Cardiac septum (tissue), 1 donor: ENCODE measurements around the gene SLC25A30. TPM values are rescaled to one million over a fixed set of nuclear protein-coding genes. Genes with fewer than 3 reads are reported as not detected.
"Not testable (repeated sequence)": the region's sequence is repeated elsewhere in the genome, so short reads cannot be mapped to it uniquely, and the experiment has no call there.

Experiments used
- DNase-seq: peaks from one replicate; pipeline ENCODE4 v3.0.0-alpha.2; 2020; ENCODE audit warnings: low spot score
- intact Hi-C: fragments of 100-400 bp; cut with DNase I; formaldehyde crosslinking; loops from one replicate; pipeline ENCODE4 v1.14.0; 2022
- total RNA-seq: library from RNA; stranded (reverse); fragmentation: NEBNext Ultra II Directional; extraction: Animal tissue kit (Norgen Biotek cat#: 25700); gene quantifications from one replicate; pipeline ENCODE4 v1.2.1, GENCODE V29; 2021
- donor health status: DM: no; HTN: no; CAD: no.

The SLC25A30 gene
- total RNA-seq, 1 donor from 2014 or later: 83.4 TPM

- intact Hi-C loops: no loop called here
- DNase-seq: no peak
Observed at GRCh38 chr13:45434556-45435371, 16.6 kb upstream of the SLC25A30 start.

GRCh38 chr13:45433381-45433790 lies 15.2 kb upstream of the SLC25A30 start:
- intact Hi-C loops: no loop called here
- no peak for DNase-seq

GRCh38 chr13:45432737-45433380 lies 14.7 kb upstream of the SLC25A30 start:
- intact Hi-C loops: no loop called here
- no peak for DNase-seq

GRCh38 chr13:45426056-45426841 lies 8.1 kb upstream of the SLC25A30 start:
- DNase-seq, intact Hi-C loops: not testable (repeated sequence)

- DNase-seq: no peak
Observed at GRCh38 chr13:45422731-45423292, 4.6 kb upstream of the SLC25A30 start.

GRCh38 chr13:45419945-45420344 lies 1.8 kb upstream of the SLC25A30 start:
- DNase-seq: no peak
- intact Hi-C loops: loop anchor here (2.0 to 5.0 kb wide), 2 partner anchors 21 to 42 kb away; partner anchors contain the start of gene COG3

More at GRCh38 chr13:45422731-45423292, 4.6 kb upstream of the SLC25A30 start:
- intact Hi-C loops: no loop called here

GRCh38 chr13:45419389-45419788 lies 1.2 kb upstream of the SLC25A30 start:
- not testable (repeated sequence) for DNase-seq
- intact Hi-C loops: loop anchor here (2.0 to 5.0 kb wide), 2 partner anchors 21 to 43 kb away; partner anchors contain the start of gene COG3

- no peak for DNase-seq
- intact Hi-C loops: loop anchor here (2.0 to 5.0 kb wide), 2 partner anchors 46 to 76 kb away; partner anchors contain the start of genes COG3 and TPT1
Observed at GRCh38 chr13:45416516-45417128, 1.6 kb downstream of the SLC25A30 start.

GRCh38 chr13:45415112-45415511 lies 3.1 kb downstream of the SLC25A30 start:
- intact Hi-C loops: loop anchor here (5.0 kb wide), 1 partner anchor 47 kb away; the partner anchor contains the start of gene COG3
- no peak for DNase-seq

- intact Hi-C loops: no loop called here
- no peak for DNase-seq
Observed at GRCh38 chr13:45413826-45414307, 4.3 kb downstream of the SLC25A30 start.

GRCh38 chr13:45412274-45413049 lies 5.7 kb downstream of the SLC25A30 start:
- intact Hi-C loops: no loop called here

GRCh38 chr13:45411631-45412030 lies 6.5 kb downstream of the SLC25A30 start:
- intact Hi-C loops: no loop called here
- DNase-seq: no peak

More at GRCh38 chr13:45412274-45413049, 5.7 kb downstream of the SLC25A30 start:
- DNase-seq: no peak

- intact Hi-C loops: no loop called here
- DNase-seq: no peak
Observed at GRCh38 chr13:45411221-45411620, 7.0 kb downstream of the SLC25A30 start.

GRCh38 chr13:45410466-45410865 lies 7.7 kb downstream of the SLC25A30 start:
- intact Hi-C loops: no loop called here
- DNase-seq: no peak

GRCh38 chr13:45410001-45410400 lies 8.2 kb downstream of the SLC25A30 start:
- intact Hi-C loops: no loop called here
- DNase-seq: no peak

GRCh38 chr13:45406421-45406820 lies 11.8 kb downstream of the SLC25A30 start:
- no peak for DNase-seq

GRCh38 chr13:45403081-45403480 lies 15.1 kb downstream of the SLC25A30 start:
- intact Hi-C loops: no loop called here
- DNase-seq: no peak

More at GRCh38 chr13:45406421-45406820, 11.8 kb downstream of the SLC25A30 start:
- intact Hi-C loops: no loop called here

GRCh38 chr13:45402641-45403040 lies 15.5 kb downstream of the SLC25A30 start:
- DNase-seq: no peak
- intact Hi-C loops: no loop called here
